Glutamatergic neuron (in vitro differentiated cells): Measurements from ENCODE around the gene HDAC11. TPM values are rescaled to one million over a fixed set of nuclear protein-coding genes. Genes with fewer than 3 reads are reported as not detected.
A peak's percentile ranks its signal among the peaks of the same experiment; 100 is the strongest.
"Not testable (repeated sequence)": the region's sequence is repeated elsewhere in the genome, so short reads cannot be mapped to it uniquely, and the experiment has no call there.

Experiments used
- DNase-seq: peaks from one replicate; pipeline ENCODE4 v3.0.0; 2022
- H3K27ac Mint-ChIP-seq: one replicate; pipeline ENCODE4 v1.8.0; 2020; ENCODE audit warnings: mild to moderate bottlenecking, mixed read lengths, inconsistent platforms; ENCODE audit not compliant: unreplicated experiment
- H3K27me3 Mint-ChIP-seq: one replicate; pipeline ENCODE4 v1.8.0; 2020; ENCODE audit warnings: mild to moderate bottlenecking, moderate library complexity, mixed read lengths, inconsistent platforms; ENCODE audit not compliant: unreplicated experiment
- H3K36me3 Mint-ChIP-seq: one replicate; pipeline ENCODE4 v1.8.0; 2020; ENCODE audit warnings: mild to moderate bottlenecking, mixed read lengths, inconsistent platforms; ENCODE audit not compliant: unreplicated experiment
- H3K4me1 Mint-ChIP-seq: one replicate; pipeline ENCODE4 v1.8.0; 2020; ENCODE audit warnings: mild to moderate bottlenecking, low read depth, mixed read lengths, inconsistent platforms; ENCODE audit not compliant: unreplicated experiment
- H3K4me3 Mint-ChIP-seq: one replicate; pipeline ENCODE4 v1.8.0; 2020; ENCODE audit warnings: mild to moderate bottlenecking, mixed read lengths, inconsistent platforms; ENCODE audit not compliant: unreplicated experiment
- H3K9me3 Mint-ChIP-seq: one replicate; pipeline ENCODE4 v1.8.0; 2020; ENCODE audit warnings: mild to moderate bottlenecking, moderate library complexity, mixed read lengths, inconsistent platforms; ENCODE audit not compliant: unreplicated experiment
- CTCF ChIP-seq: fragments of 200-600 bp; sonication (generic); IDR thresholded peaks from one replicate; pipeline ENCODE4 v1.5.0; 2021; ENCODE audit not compliant: partially characterized antibody, unreplicated experiment
- total RNA-seq: library from RNA; stranded (reverse); fragmentation: NEBNext Ultra II Directional; extraction: Animal tissue kit (Norgen Biotek cat#: 25700); gene quantifications from one replicate; pipeline ENCODE4 v1.2.1, GENCODE V29; 2021; ENCODE audit not compliant: unreplicated experiment

Gene HDAC11
- total RNA-seq, 1 donor from 2014 or later: 19.8 TPM

GRCh38 chr3:13496879-13497278, 16.8 kb downstream of the HDAC11 start:
- no peak for DNase-seq
- Mint-ChIP-seq H3K27ac (no peak overlapping the region), H3K4me3 (no peak overlapping the region), H3K4me1 (peaks cover 3% of the 10 kb centered on the region), H3K9me3 (peaks cover 3% of the 10 kb centered on the region), H3K36me3 (no peaks in the 10 kb centered on the region), H3K27me3 (peaks cover 2% of the 10 kb centered on the region)
- TF ChIP-seq CTCF: no peak

- H3K4me1 Mint-ChIP-seq: no peaks in the 10 kb centered on the region
- H3K4me3 Mint-ChIP-seq: no peak overlapping the region
- peaks cover 2% of the 10 kb centered on the region for H3K27me3 Mint-ChIP-seq
- no peak for DNase-seq
- no peak for TF ChIP-seq CTCF
- no peak overlapping the region for H3K27ac Mint-ChIP-seq
- H3K9me3 Mint-ChIP-seq: peaks cover 3% of the 10 kb centered on the region
- H3K36me3 Mint-ChIP-seq: no peaks in the 10 kb centered on the region
Measured at GRCh38 chr3:13497386-13497785, 17.3 kb downstream of the HDAC11 start.

GRCh38 chr3:13498354-13499060, 18.4 kb downstream of the HDAC11 start:
- Mint-ChIP-seq H3K27ac (no peak overlapping the region), H3K9me3 (peaks cover 5% of the 10 kb centered on the region), H3K36me3 (no peaks in the 10 kb centered on the region), H3K4me1 (no peaks in the 10 kb centered on the region), H3K4me3 (no peak overlapping the region), H3K27me3 (peaks cover 4% of the 10 kb centered on the region)
- TF ChIP-seq CTCF: no peak
- no peak for DNase-seq

- H3K36me3 Mint-ChIP-seq, H3K4me3 Mint-ChIP-seq, H3K9me3 Mint-ChIP-seq, H3K4me1 Mint-ChIP-seq, H3K27ac Mint-ChIP-seq, DNase-seq, H3K27me3 Mint-ChIP-seq: not testable (repeated sequence)
Measured at GRCh38 chr3:13499246-13499645, 19.1 kb downstream of the HDAC11 start.

- Mint-ChIP-seq H3K9me3 (peaks cover 5% of the 10 kb centered on the region), H3K36me3 (no peaks in the 10 kb centered on the region), H3K4me1 (no peaks in the 10 kb centered on the region), H3K27ac (no peak overlapping the region), H3K27me3 (peaks cover 4% of the 10 kb centered on the region), H3K4me3 (no peak overlapping the region)
- DNase-seq: peak; percentile 52
- TF ChIP-seq CTCF: peak; percentile 60
Measured at GRCh38 chr3:13500133-13500885, 20.2 kb downstream of the HDAC11 start.
